HEK293T (cell line): ENCODE measurements around the gene CCDC77.

Experiments used
- BHLHE40 ChIP-seq: fragments of 450-650 bp; IDR thresholded peaks from 2 replicates; pipeline ENCODE4 v1.6.1; 2016; ENCODE audit warnings: mild to moderate bottlenecking, moderate library complexity, borderline replicate concordance
- CTBP1 ChIP-seq: fragments of 450-650 bp; IDR thresholded peaks from 2 replicates; pipeline ENCODE4 v1.6.1; 2016; ENCODE audit warnings: borderline replicate concordance
- ELF4 ChIP-seq: fragments of 450-650 bp; IDR thresholded peaks from 2 replicates; pipeline ENCODE4 v1.6.1; 2017; ENCODE audit warnings: antibody characterized with exemption
- FOXA1 ChIP-seq: fragments of 450-650 bp; IDR thresholded peaks from 2 replicates; pipeline ENCODE4 v1.6.1; 2016; ENCODE audit warnings: mild to moderate bottlenecking
- FOXK2 ChIP-seq: fragments of 450-650 bp; IDR thresholded peaks from 2 replicates; pipeline ENCODE4 v1.6.1; 2016; ENCODE audit warnings: mild to moderate bottlenecking
- FOXM1 ChIP-seq: fragments of 450-650 bp; IDR thresholded peaks from 2 replicates; pipeline ENCODE4 v1.6.1; 2017; ENCODE audit warnings: mild to moderate bottlenecking, borderline replicate concordance
- HDGF ChIP-seq: fragments of 450-650 bp; IDR thresholded peaks from 2 replicates; pipeline ENCODE4 v1.6.1; 2017; ENCODE audit warnings: antibody characterized with exemption, borderline replicate concordance
- LEF1 ChIP-seq: fragments of 450-650 bp; IDR thresholded peaks from 2 replicates; pipeline ENCODE4 v1.6.1; 2017; ENCODE audit warnings: mild to moderate bottlenecking, borderline replicate concordance
- NFRKB ChIP-seq: fragments of 450-650 bp; IDR thresholded peaks from 2 replicates; pipeline ENCODE4 v1.6.1; 2016; ENCODE audit warnings: mild to moderate bottlenecking, moderate library complexity
- PKNOX1 ChIP-seq: fragments of 450-650 bp; IDR thresholded peaks from 2 replicates; pipeline ENCODE4 v1.6.1; 2016
- SP1 ChIP-seq: fragments of 450-650 bp; IDR thresholded peaks from 2 replicates; pipeline ENCODE4 v1.6.1; 2017
- SUZ12 ChIP-seq: fragments of 450-650 bp; IDR thresholded peaks from 2 replicates; pipeline ENCODE4 v1.6.1; 2016; ENCODE audit warnings: mild to moderate bottlenecking
- TARDBP ChIP-seq: fragments of 450-650 bp; IDR thresholded peaks from 2 replicates; pipeline ENCODE4 v1.6.1; 2016
- ZNF384 ChIP-seq: fragments of 450-650 bp; IDR thresholded peaks from 2 replicates; pipeline ENCODE4 v1.6.1; 2016

- TF ChIP-seq SUZ12 (no peak), BHLHE40 (no peak), TARDBP (no peak), FOXA1 (no peak), ZNF384 (no peak), ELF4 (no peak), SP1 (no peak), HDGF (no peak), FOXK2 (no peak), CTBP1 (no peak), LEF1 (no peak), NFRKB (no peak), FOXM1 (no peak), PKNOX1 (no peak)
These were observed 54.4 kb downstream of the CCDC77 start for GRCh38 chr12:455821-456220.
